SK-N-SH (cell line): ENCODE measurements around the gene PPID. TPM values are rescaled to one million over a fixed set of nuclear protein-coding genes. Genes with fewer than 3 reads are reported as not detected.

Source experiments
- CTCF ChIA-PET: fragments of 300-600, 350-600 bp; formaldehyde crosslinking; extraction: SDS; loops from one replicate; lab custom pipeline; 2021; lab: Yijun Ruan, JAX
- POLR2A ChIA-PET: fragments of 350-600 bp; sonication (Branson Sonifier 250); formaldehyde crosslinking; extraction: SDS; loops from one replicate; lab custom pipeline; 2020; ENCODE audit warnings: antibody characterized with exemption, inconsistent platforms; lab: Yijun Ruan, JAX
- DNase-seq: peaks from one replicate; pipeline ENCODE4 v3.0.0; 2012
- H2AFZ ChIP-seq: fragments of 200-600 bp; sonication (generic); 2 replicates; pipeline ENCODE4 v1.8.1; 2016; ENCODE audit warnings: antibody characterized with exemption, mild to moderate bottlenecking, low read depth
- H3F3A ChIP-seq: fragments of 200-600 bp; sonication (generic); replicated peaks from 2 replicates; pipeline ENCODE3; 2016; ENCODE audit warnings: antibody characterized with exemption, mild to moderate bottlenecking; ENCODE audit not compliant: insufficient read depth
- H3K27ac ChIP-seq, 2 experiments: fragments of 200-500 bp in 1 of 2; fragments of 200-600 bp in 1 of 2; sonication (Bioruptor generic) in 1 of 2; sonication (generic), shearing (Covaris generic) in 1 of 2; 2 replicates each; pipeline versions ENCODE4 v1.5.1 to v1.6.1; 2014 to 2016; ENCODE audit warnings: low read depth in 2 of 2, inconsistent platforms in 1 of 2, low read length in 1 of 2, mild to moderate bottlenecking in 1 of 2, mixed read lengths in 1 of 2
- H3K27me3 ChIP-seq: fragments of 200-600 bp; sonication (generic), shearing (Covaris generic); 2 replicates; pipeline ENCODE4 v1.6.1; 2016; ENCODE audit warnings: mixed run types; ENCODE audit not compliant: insufficient read depth
- H3K36me3 ChIP-seq, 2 experiments: fragments of 200-500 bp in 1 of 2; fragments of 200-600 bp in 1 of 2; sonication (Bioruptor generic) in 1 of 2; sonication (generic) in 1 of 2; replicated peaks in 1 of 2; 2 replicates each; pipeline versions ENCODE3 to v1.5.1; 2014 to 2016; ENCODE audit warnings: low read length in 1 of 2, mild to moderate bottlenecking in 1 of 2; ENCODE audit not compliant: insufficient read depth in 2 of 2, control insufficient read depth in 1 of 2
- H3K4me1 ChIP-seq, 2 experiments: fragments of 200-500 bp in 1 of 2; fragments of 200-600 bp in 1 of 2; sonication (Bioruptor generic) in 1 of 2; sonication (generic), shearing (Covaris generic) in 1 of 2; 2 replicates each; pipeline versions ENCODE4 v1.5.1 to v1.6.1; 2014 to 2016; ENCODE audit warnings: low read depth in 1 of 2, low read length in 1 of 2, mixed run types in 1 of 2; ENCODE audit not compliant: insufficient read depth in 2 of 2, control insufficient read depth in 1 of 2
- H3K4me2 ChIP-seq: fragments of 200-600 bp; sonication (generic), shearing (Covaris generic); 2 replicates; pipeline ENCODE4 v1.6.1; 2017; ENCODE audit warnings: mixed run types
- H3K4me3 ChIP-seq, 2 experiments: fragments of 200-500 bp in 1 of 2; fragments of 200-600 bp in 1 of 2; sonication (Bioruptor generic) in 1 of 2; sonication (generic), shearing (Covaris generic) in 1 of 2; 2 replicates each; pipeline versions ENCODE4 v1.5.1 to v1.8.1; 2014 to 2016; ENCODE audit warnings: low read depth in 2 of 2, inconsistent platforms in 1 of 2, low read length in 1 of 2, mild to moderate bottlenecking in 1 of 2, mixed read lengths in 1 of 2, moderate library complexity in 1 of 2
- H3K79me2 ChIP-seq: fragments of 200-600 bp; sonication (generic); 2 replicates; pipeline ENCODE4 v1.8.1; 2017; ENCODE audit warnings: mild to moderate bottlenecking; ENCODE audit not compliant: insufficient read depth
- H3K9ac ChIP-seq: fragments of 200-600 bp; sonication (generic); 2 replicates; pipeline ENCODE4 v1.6.1; 2017; ENCODE audit warnings: mixed run types
- H3K9me2 ChIP-seq: fragments of 200-600 bp; sonication (generic); 2 replicates; pipeline ENCODE4 v1.6.1; 2017; ENCODE audit warnings: mixed run types
- H3K9me3 ChIP-seq: fragments of 200-600 bp; sonication (generic); 2 replicates; pipeline ENCODE4 v1.6.1; 2017; ENCODE audit warnings: mixed run types, mild to moderate bottlenecking, moderate library complexity
- H4K20me1 ChIP-seq: fragments of 200-600 bp; sonication (generic); 2 replicates; pipeline ENCODE4 v1.6.1; 2017; ENCODE audit warnings: mild to moderate bottlenecking, mixed run types; ENCODE audit not compliant: insufficient read depth
- CHD2 ChIP-seq: fragments of 150-350 bp; IDR thresholded peaks from 2 replicates; pipeline ENCODE4 v1.6.1; 2018; ENCODE audit warnings: low read length; ENCODE audit not compliant: partially characterized antibody
- EP300 ChIP-seq, 2 experiments: IDR thresholded peaks; 2 replicates each; pipeline versions ENCODE4 v1.4.0 to v1.6.1; 2012; ENCODE audit warnings: borderline replicate concordance in 1 of 2, low read depth in 1 of 2, low read length in 1 of 2
- FOSL2 ChIP-seq: IDR thresholded peaks from 2 replicates; pipeline ENCODE4 v1.4.0; 2012; ENCODE audit warnings: low read depth, mild to moderate bottlenecking, moderate library complexity, borderline replicate concordance
- FOXM1 ChIP-seq: IDR thresholded peaks from 2 replicates; pipeline ENCODE4 v1.4.0; 2012; ENCODE audit warnings: low read depth, mild to moderate bottlenecking
- GATA2 ChIP-seq: sonication (generic); formaldehyde crosslinking; IDR thresholded peaks from 2 replicates; pipeline ENCODE4 v1.5.0; 2020; ENCODE audit warnings: mild to moderate bottlenecking, missing genetic modification reagents
- MEF2A ChIP-seq: IDR thresholded peaks from 2 replicates; pipeline ENCODE4 v1.4.0; 2012; ENCODE audit warnings: low read depth, borderline replicate concordance
- MXI1 ChIP-seq: IDR thresholded peaks from 2 replicates; pipeline ENCODE4 v1.6.1; 2012; ENCODE audit warnings: mild to moderate bottlenecking, low read depth, low read length, improper control_type of control experiment
- NFIC ChIP-seq: IDR thresholded peaks from 2 replicates; pipeline ENCODE4 v1.4.0; 2012; ENCODE audit warnings: borderline replicate concordance
- POLR2AphosphoS5 ChIP-seq: IDR thresholded peaks from 2 replicates; pipeline ENCODE4 v1.6.1; 2012; ENCODE audit warnings: low read depth, low read length
- RCOR1 ChIP-seq: fragments of 150-350 bp; IDR thresholded peaks from 2 replicates; pipeline ENCODE4 v1.6.1; 2017; ENCODE audit warnings: antibody characterized with exemption, low read length
- SIN3A ChIP-seq: IDR thresholded peaks from 2 replicates; pipeline ENCODE4 v1.6.1; 2012; ENCODE audit warnings: low read depth, mild to moderate bottlenecking, low read length, moderate library complexity, borderline replicate concordance
- SMC3 ChIP-seq: IDR thresholded peaks from 2 replicates; pipeline ENCODE4 v1.6.1; 2012; ENCODE audit warnings: low read depth, low read length, improper control_type of control experiment
- TEAD4 ChIP-seq: IDR thresholded peaks from 2 replicates; pipeline ENCODE4 v1.4.0; 2012; ENCODE audit warnings: mild to moderate bottlenecking, borderline replicate concordance; ENCODE audit not compliant: insufficient read depth
- WGBS: methylation state at CpG from one replicate; pipeline ENCODE4 v1.1.6; 2017; ENCODE audit warnings: low lambda C conversion rate; 5-methylcytosine and 5-hydroxymethylcytosine counted together
- polyA plus RNA-seq, 3 experiments: library from polyadenylated mRNA; depleted of rRNA; stranded (reverse); fragments of >200 nt; gene quantifications; 2 replicates each; pipeline ENCODE4 v1.2.3, GENCODE V29; 2012
- TF ChIP-seq, protein P1 (sequence below): IDR thresholded peaks from 2 replicates; pipeline ENCODE4 v1.4.0; 2012; ENCODE audit warnings: low read depth
- TF ChIP-seq, protein P2 (sequence below): fragments of 150-350 bp; IDR thresholded peaks from 2 replicates; pipeline ENCODE4 v1.6.1; 2017; ENCODE audit warnings: antibody characterized with exemption, low read length, low read depth, borderline replicate concordance
- TF ChIP-seq, protein P3 (sequence below): IDR thresholded peaks from 2 replicates; pipeline ENCODE4; 2012

The PPID gene
- polyA plus RNA-seq, 1 of the 3 experiments (the other 2 are of a cell fraction): 20.2 TPM

DNA sequence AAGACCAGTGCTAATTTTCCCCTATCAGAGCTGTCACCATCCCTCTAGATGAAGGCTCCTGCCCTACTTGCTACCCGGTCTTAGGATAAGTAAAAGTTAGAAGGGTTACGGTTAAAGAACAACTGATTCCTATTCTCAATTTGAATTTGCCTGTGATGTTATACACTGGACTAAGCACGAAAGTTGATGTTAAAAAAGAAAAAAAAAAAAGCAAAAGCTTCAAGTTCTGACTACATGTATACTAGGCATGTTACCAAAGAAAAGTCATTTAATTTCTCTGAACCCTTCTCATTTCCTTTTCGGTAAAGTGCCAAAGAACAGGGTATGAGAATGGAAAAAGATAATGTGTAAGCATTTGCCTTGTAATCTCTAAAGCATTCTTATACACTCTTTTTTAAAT lies 1.4 kb upstream of the PPID start (continued):
- TF ChIP-seq POLR2AphosphoS5 (no peak), MEF2A (no peak), TEAD4 (no peak), CHD2 (no peak)

DNA sequence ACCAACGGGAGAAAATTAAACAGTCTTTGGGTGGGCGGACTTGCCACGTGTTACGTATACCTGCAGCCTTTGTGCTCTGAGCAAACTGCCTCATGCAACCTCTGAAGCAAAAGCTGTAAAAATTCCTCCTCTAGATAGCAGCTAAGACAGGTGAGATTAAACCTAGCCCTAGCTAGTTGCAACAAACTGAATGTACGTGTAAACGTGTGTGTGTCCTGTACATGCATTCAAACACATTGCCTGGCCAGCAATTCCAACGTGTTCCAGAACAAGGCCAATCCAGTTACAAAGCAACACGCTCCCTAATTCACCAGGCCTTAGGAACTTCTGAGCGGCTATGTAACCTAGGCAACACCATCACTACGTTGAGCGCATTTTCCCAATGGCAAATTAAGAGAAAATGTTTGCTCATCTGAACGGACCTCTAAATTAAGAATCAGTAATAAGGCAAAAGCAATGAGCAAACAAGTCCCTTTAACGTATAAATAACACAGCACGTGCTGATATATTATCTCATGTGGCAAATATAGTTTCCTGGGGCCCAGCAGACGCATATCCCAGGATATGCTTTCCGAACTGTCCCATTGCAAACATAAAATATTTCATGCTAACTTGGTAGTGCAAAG lies 792 bp downstream of the PPID start:
- no peaks in the 10 kb centered on the region for H3K27me3 ChIP-seq
- H3K4me3 ChIP-seq: peak overlapping the region; percentile 96 to 99
- H3K27ac ChIP-seq: peak overlapping the region; percentile 92 to 93
- peaks cover 0 to 5% of the 10 kb centered on the region in 2 experiments; a peak in 3 of 4 replicates for H3K4me1 ChIP-seq
- H3K9me2 ChIP-seq: no peaks in the 10 kb centered on the region
- peaks cover 5% of the 10 kb centered on the region for H3F3A ChIP-seq
- peaks cover 34 to 37% of the 10 kb centered on the region in 2 experiments for H3K36me3 ChIP-seq
- H3K9me3 ChIP-seq: no peaks in the 10 kb centered on the region
- peak overlapping the region; percentile 92 for H2AFZ ChIP-seq
- H4K20me1 ChIP-seq: no peaks in the 10 kb centered on the region
- peak overlapping the region; percentile 93 for H3K9ac ChIP-seq
- WGBS: 5% methylated on average over 16 of the region's 16 CpGs
- CTCF ChIA-PET: interaction anchor here (1.1 kb wide), 1 partner anchor 129 kb away, joined by 3 read pairs; no protein-coding TSS in a partner anchor
- peak overlapping the region; percentile 79 for H3K4me2 ChIP-seq
- peak; percentile 52 for DNase-seq
- peaks cover 34% of the 10 kb centered on the region for H3K79me2 ChIP-seq
- TF ChIP-seq POLR2AphosphoS5 (no peak), MXI1 (peak; percentile 96)
- TF ChIP-seq, protein P1, sequence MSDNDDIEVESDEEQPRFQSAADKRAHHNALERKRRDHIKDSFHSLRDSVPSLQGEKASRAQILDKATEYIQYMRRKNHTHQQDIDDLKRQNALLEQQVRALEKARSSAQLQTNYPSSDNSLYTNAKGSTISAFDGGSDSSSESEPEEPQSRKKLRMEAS: peak; percentile 64; the same call in 1 of the 2 replicates
- TF ChIP-seq, all 33 proteins: peak for 2
- POLR2A ChIA-PET: no interaction called here

DNA sequence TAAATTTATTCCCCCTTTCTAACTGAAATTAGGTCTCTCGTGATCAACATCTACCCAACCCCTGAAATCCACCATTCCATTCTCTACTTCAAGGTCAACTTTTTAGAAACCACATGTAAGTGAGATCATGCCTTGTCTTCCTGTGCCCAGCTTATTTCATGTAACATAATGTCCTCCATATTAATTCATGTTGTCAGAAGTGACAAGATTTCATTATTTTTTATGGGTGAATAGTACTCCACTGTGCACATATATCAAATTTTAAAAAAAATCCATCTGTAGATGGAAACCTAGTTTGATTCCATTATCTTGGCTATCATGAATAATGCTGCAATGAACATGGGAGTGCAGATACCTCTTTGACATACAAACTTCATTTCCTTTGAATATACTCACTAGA lies 1.5 kb downstream of the PPID start:
- H2AFZ ChIP-seq: no peak overlapping the region; the same call in 1 of the 2 replicates
- H3K4me2 ChIP-seq: peak overlapping the region; percentile 79; the same call in 1 of the 2 replicates
- H3K9me2 ChIP-seq: no peaks in the 10 kb centered on the region
- peaks cover 0 to 5% of the 10 kb centered on the region in 2 experiments; a peak in 3 of 4 replicates for H3K4me1 ChIP-seq
- peak overlapping the region in 1 of 2 experiments; percentile 96; a peak in 2 of 4 replicates for H3K4me3 ChIP-seq
- ChIA-PET POLR2A (no interaction called here), CTCF (interaction anchor here (1.1 kb wide), 1 partner anchor 130 kb away, joined by 3 read pairs; no protein-coding TSS in a partner anchor)
- no peaks in the 10 kb centered on the region for H3K9me3 ChIP-seq
- WGBS: 100% methylated on average over 1 of the region's 1 CpG
- no peaks in the 10 kb centered on the region for H3K27me3 ChIP-seq
- no peak for DNase-seq
- no peaks in the 10 kb centered on the region for H4K20me1 ChIP-seq
- H3F3A ChIP-seq: peaks cover 5% of the 10 kb centered on the region
- H3K9ac ChIP-seq: no peak overlapping the region
- peaks cover 40 to 44% of the 10 kb centered on the region in 2 experiments for H3K36me3 ChIP-seq
- H3K27ac ChIP-seq: no peak overlapping the region
- H3K79me2 ChIP-seq: peaks cover 34% of the 10 kb centered on the region
- TF ChIP-seq FOXM1 (no peak), POLR2AphosphoS5 (no peak), GATA2 (no peak)

DNA sequence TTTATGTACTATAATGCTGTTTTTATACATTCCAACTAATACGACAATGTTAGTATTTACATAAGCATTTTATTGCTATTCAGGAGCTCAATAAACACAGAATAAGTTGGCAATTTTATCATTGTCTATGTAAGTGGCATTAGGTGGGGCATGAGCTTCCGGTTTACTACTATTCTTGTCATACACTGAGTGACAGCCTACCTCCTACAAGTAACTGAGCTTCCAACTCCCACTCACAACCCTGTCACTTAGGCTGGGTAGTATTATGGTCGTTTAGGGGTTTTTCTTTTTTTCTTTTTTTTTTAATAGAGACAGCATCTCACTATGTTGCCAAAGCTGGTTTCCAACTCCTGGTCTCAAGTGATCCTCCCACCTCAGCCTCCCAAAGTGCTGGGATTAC lies 7.4 kb downstream of the PPID start:
- H3K9ac ChIP-seq: no peak overlapping the region
- H3K79me2 ChIP-seq: peaks cover 11% of the 10 kb centered on the region
- H3K4me3 ChIP-seq: no peak overlapping the region
- POLR2A ChIA-PET: no interaction called here
- no peaks in the 10 kb centered on the region for H4K20me1 ChIP-seq
- no peak overlapping the region for H3K27ac ChIP-seq
- no peaks in the 10 kb centered on the region for H3K4me1 ChIP-seq
- WGBS: 76% methylated on average over 3 of the region's 3 CpGs
- H2AFZ ChIP-seq: no peak overlapping the region
- no peaks in the 10 kb centered on the region for H3K9me3 ChIP-seq
- no peaks in the 10 kb centered on the region for H3F3A ChIP-seq
- H3K9me2 ChIP-seq: no peaks in the 10 kb centered on the region
- DNase-seq: no peak
- peaks cover 82 to 87% of the 10 kb centered on the region in 2 experiments for H3K36me3 ChIP-seq
- H3K27me3 ChIP-seq: no peaks in the 10 kb centered on the region
- no peak overlapping the region for H3K4me2 ChIP-seq
- CTCF ChIA-PET: interaction anchor here (1.1 to 1.8 kb wide), 4 partner anchors 8 to 740 kb away, joined by 3 to 4 read pairs (median 3); no protein-coding TSS in a partner anchor
- TF ChIP-seq SIN3A: no peak
- no peak for TF ChIP-seq RCOR1
- no peak for TF ChIP-seq SMC3
- TF ChIP-seq MEF2A: no peak
- TF ChIP-seq EP300 (IDR thresholded peaks at IDR 0.05; ENCODE audit: borderline replicate concordance in 1 of 2, low read depth in 1 of 2, low read length in 1 of 2): no peak
- TF ChIP-seq, protein P2, sequence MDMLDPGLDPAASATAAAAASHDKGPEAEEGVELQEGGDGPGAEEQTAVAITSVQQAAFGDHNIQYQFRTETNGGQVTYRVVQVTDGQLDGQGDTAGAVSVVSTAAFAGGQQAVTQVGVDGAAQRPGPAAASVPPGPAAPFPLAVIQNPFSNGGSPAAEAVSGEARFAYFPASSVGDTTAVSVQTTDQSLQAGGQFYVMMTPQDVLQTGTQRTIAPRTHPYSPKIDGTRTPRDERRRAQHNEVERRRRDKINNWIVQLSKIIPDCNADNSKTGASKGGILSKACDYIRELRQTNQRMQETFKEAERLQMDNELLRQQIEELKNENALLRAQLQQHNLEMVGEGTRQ: no peak
- TF ChIP-seq, protein P3, sequence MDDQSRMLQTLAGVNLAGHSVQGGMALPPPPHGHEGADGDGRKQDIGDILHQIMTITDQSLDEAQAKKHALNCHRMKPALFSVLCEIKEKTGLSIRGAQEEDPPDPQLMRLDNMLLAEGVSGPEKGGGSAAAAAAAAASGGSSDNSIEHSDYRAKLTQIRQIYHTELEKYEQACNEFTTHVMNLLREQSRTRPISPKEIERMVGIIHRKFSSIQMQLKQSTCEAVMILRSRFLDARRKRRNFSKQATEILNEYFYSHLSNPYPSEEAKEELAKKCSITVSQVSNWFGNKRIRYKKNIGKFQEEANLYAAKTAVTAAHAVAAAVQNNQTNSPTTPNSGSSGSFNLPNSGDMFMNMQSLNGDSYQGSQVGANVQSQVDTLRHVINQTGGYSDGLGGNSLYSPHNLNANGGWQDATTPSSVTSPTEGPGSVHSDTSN: no peak
- no peak for TF ChIP-seq NFIC
- no peak for TF ChIP-seq FOSL2
- no peak for TF ChIP-seq POLR2AphosphoS5
